Liver (tissue), 3 donors: Measurements from ENCODE around the gene UBE2QL1.

Experiments used
- CTCF ChIP-seq: fragments of 150-350 bp; IDR thresholded peaks from 2 replicates; pipeline ENCODE4 v1.5.1; 2017; ENCODE audit warnings: improper control_type of control experiment, low read depth, low read length; ENCODE audit not compliant: missing input control
- EGR1 ChIP-seq, 2 donors: IDR thresholded peaks; 2 replicates each; pipeline ENCODE4 v1.6.1; 2016 to 2018; ENCODE audit warnings: antibody characterized with exemption in 2 of 2, low read depth in 2 of 2
- GABPA ChIP-seq, 2 donors: IDR thresholded peaks in 1 of 2; conservative IDR thresholded peaks in 1 of 2; 2 replicates each; pipeline ENCODE4 v1.6.1; 2016; ENCODE audit warnings: antibody characterized with exemption in 2 of 2, mild to moderate bottlenecking in 1 of 2, moderate library complexity in 1 of 2
- HNF4G ChIP-seq: IDR thresholded peaks from 2 replicates; pipeline ENCODE4 v1.6.1; 2016; ENCODE audit warnings: antibody characterized with exemption
- JUND ChIP-seq, 2 donors: IDR thresholded peaks; 2 replicates each; pipeline ENCODE4 v1.6.1; 2016; ENCODE audit warnings: antibody characterized with exemption in 2 of 2
- MAX ChIP-seq: IDR thresholded peaks from 2 replicates; pipeline ENCODE4 v1.6.1; 2016; ENCODE audit warnings: antibody characterized with exemption
- RAD21 ChIP-seq, 2 donors: IDR thresholded peaks; 2 replicates each; pipeline ENCODE4 v1.6.1; 2016; ENCODE audit warnings: antibody characterized with exemption in 2 of 2, mild to moderate bottlenecking in 2 of 2
- REST ChIP-seq: IDR thresholded peaks from 2 replicates; pipeline ENCODE4 v1.6.1; 2016; ENCODE audit warnings: antibody characterized with exemption, mild to moderate bottlenecking
- RXRA ChIP-seq, 2 donors: IDR thresholded peaks; 2 replicates each; pipeline ENCODE4 v1.6.1; 2017 to 2018; ENCODE audit warnings: antibody characterized with exemption in 2 of 2, mild to moderate bottlenecking in 1 of 2
- TAF1 ChIP-seq: conservative IDR thresholded peaks from 2 replicates; pipeline ENCODE4 v1.6.1; 2016; ENCODE audit warnings: antibody characterized with exemption, mild to moderate bottlenecking
- YY1 ChIP-seq: IDR thresholded peaks from 2 replicates; pipeline ENCODE4 v1.6.1; 2016; ENCODE audit warnings: antibody characterized with exemption, mild to moderate bottlenecking
- donor health status: healthy.
- donor health status: healthy.

- TF ChIP-seq REST (no peak), RAD21 (IDR thresholded peaks at IDR 0.05) (no peak), CTCF (no peak), JUND (IDR thresholded peaks at IDR 0.05) (no peak), YY1 (no peak), MAX (no peak), TAF1 (no peak), HNF4G (no peak), EGR1 (IDR thresholded peaks at IDR 0.05; ENCODE audit: low read depth in 2 of 2) (no peak), GABPA (IDR thresholded peaks at IDR 0.05 in 1 of 2, conservative IDR thresholded peaks at IDR 0.05 in 1 of 2) (no peak), RXRA (IDR thresholded peaks at IDR 0.05) (no peak)
Observed at GRCh38 chr5:6431214-6432195, 17.2 kb upstream of the UBE2QL1 start.
